Omental fat pad (tissue), 4 donors: ENCODE measurements around the gene TP63. TPM values are rescaled to one million over a fixed set of nuclear protein-coding genes. Genes with fewer than 3 reads are reported as not detected.

ENCODE experiments used
- ATAC-seq: fragments of 150-250 bp; one replicate; pipeline ENCODE4 v1.9.1; 2016; ENCODE audit warnings: mild to moderate bottlenecking, moderate library complexity; ENCODE audit not compliant: low FRiP score
- DNase-seq: peaks from one replicate; pipeline ENCODE4 v3.0.0-alpha.2; 2019; ENCODE audit warnings: low spot score
- total RNA-seq, 4 donors: library from RNA; depleted of rRNA; stranded (reverse); fragments of >200 nt; gene quantifications; one replicate each; pipeline ENCODE4 v1.1.0, GENCODE V29; 2016
- TF ChIP-seq, protein P1 (sequence below), 3 donors: fragments of 450-650 bp; IDR thresholded peaks; one replicate each; pipeline ENCODE4 v1.5.1; 2016 to 2017; ENCODE audit warnings: antibody characterized with exemption in 3 of 3, mild to moderate bottlenecking in 3 of 3, moderate library complexity in 2 of 3

Gene TP63
- total RNA-seq, 4 donors from 2014 or later: 0.19 to 0.24 TPM; not detected in 2

GRCh38 chr3:189635339-189635738 is 4.2 kb downstream of the TP63 start:
- ATAC-seq: no peak
- DNase-seq: no peak
- TF ChIP-seq, protein P1, sequence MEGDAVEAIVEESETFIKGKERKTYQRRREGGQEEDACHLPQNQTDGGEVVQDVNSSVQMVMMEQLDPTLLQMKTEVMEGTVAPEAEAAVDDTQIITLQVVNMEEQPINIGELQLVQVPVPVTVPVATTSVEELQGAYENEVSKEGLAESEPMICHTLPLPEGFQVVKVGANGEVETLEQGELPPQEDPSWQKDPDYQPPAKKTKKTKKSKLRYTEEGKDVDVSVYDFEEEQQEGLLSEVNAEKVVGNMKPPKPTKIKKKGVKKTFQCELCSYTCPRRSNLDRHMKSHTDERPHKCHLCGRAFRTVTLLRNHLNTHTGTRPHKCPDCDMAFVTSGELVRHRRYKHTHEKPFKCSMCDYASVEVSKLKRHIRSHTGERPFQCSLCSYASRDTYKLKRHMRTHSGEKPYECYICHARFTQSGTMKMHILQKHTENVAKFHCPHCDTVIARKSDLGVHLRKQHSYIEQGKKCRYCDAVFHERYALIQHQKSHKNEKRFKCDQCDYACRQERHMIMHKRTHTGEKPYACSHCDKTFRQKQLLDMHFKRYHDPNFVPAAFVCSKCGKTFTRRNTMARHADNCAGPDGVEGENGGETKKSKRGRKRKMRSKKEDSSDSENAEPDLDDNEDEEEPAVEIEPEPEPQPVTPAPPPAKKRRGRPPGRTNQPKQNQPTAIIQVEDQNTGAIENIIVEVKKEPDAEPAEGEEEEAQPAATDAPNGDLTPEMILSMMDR (IDR thresholded peaks at IDR 0.05): no peak

- ATAC-seq (no peak), DNase-seq (no peak)
- TF ChIP-seq, protein P1 (IDR thresholded peaks at IDR 0.05): no peak
These were observed 4.9 kb downstream of the TP63 start for GRCh38 chr3:189636048-189636447.

DNA sequence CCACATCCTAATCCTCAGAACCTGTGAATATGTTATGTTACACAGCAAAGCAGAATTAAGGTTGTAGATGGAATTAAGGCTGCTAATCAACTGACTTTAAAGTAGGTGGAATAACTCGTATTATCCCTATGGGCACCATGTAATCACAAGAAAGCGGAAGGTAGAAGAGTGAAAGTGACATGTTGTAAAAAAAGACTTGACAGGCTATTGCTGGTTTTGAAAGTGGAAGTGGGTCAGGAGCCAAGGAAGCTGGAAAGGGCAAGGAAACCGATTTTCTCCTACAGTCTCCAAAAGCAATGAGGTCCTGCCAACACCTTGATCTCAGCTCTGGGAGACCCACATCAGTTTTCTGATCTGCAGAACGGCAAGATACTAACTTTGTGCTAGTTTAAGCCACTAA is 6.6 kb downstream of the TP63 start:
- ATAC-seq (no peak), DNase-seq (no peak)
- TF ChIP-seq, protein P1 (IDR thresholded peaks at IDR 0.05): no peak

DNA sequence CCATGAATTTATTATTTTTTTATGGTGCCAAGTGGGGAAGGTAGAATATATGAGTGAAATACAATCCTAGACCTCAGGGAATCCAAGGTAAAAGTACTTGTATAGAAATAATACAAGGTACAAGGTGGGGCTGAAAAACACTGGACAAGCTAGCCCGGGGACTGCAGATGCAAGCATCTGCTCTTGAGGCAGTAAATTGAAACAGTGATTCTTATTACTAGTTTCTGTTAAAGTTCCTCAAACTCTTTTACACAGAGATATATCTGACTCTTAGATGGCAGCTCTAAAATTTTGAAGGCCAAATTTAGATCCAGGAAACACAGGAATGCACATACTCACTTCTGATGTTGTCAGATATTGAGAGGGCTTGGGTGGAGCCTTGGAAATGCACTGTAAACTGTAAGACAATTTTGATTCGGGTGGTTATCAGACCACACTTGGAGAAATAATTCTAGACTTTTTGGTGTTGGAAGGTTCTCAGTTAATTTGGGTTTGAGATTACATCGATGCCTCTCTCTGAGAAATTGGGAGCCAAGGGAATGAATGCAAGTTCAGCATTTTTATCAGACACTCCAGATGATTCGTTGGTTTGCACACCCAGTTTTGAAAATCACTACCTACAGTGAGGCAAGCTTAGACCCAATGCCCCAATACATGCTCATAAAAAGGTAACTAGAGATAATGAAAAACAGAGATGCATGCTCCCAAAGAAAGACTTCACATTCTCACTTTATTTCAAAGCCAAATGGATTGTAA is 7.3 kb downstream of the TP63 start:
- TF ChIP-seq, protein P1 (IDR thresholded peaks at IDR 0.05): no peak
- DNase-seq: no peak
- ATAC-seq: no peak

GRCh38 chr3:189641776-189642175 is 10.6 kb downstream of the TP63 start:
- ATAC-seq (no peak), DNase-seq (no peak)
- TF ChIP-seq, protein P1 (IDR thresholded peaks at IDR 0.05): no peak

- ATAC-seq: no peak
- TF ChIP-seq, protein P1 (IDR thresholded peaks at IDR 0.05): no peak
- DNase-seq: no peak
These were observed 15.8 kb downstream of the TP63 start for GRCh38 chr3:189646853-189647542.

DNA sequence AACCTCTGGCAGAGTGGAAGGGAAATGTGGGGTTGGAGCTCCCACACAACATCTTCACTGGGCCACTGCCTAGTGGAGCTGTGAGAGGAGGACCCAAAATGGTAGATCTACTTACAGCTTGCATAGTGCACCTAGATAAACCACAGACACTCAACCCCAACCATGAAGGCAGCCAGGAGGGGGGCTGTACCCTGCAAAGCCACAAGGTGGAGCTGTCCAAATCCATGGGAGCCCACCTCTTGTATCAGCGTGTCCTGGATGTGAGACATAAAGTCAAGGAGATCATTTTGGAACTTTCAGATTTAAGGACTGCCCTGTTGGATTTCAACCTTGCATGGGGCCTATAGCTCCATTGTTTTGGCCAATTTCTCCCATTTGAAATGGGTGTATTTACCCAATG is 20.9 kb downstream of the TP63 start:
- ATAC-seq (no peak), DNase-seq (no peak)
- TF ChIP-seq, protein P1 (IDR thresholded peaks at IDR 0.05): no peak
